Measurements from ENCODE around the gene ZNF333.
"Not testable (repeated sequence)": the region's sequence is repeated elsewhere in the genome, so short reads cannot be mapped to it uniquely, and the experiment has no call there.

The ZNF333 gene

GRCh38 chr19:14775869-14776586 is 86.2 kb downstream of the ZNF333 start:
- H3K27ac ChIP-seq (ENCODE audit: low read depth, low read length, severe bottlenecking): no peak overlapping the region
- H3K4me1 ChIP-seq (ENCODE audit: control insufficient read depth, insufficient read depth, low read length, poor library complexity, severe bottlenecking): no peaks in the 10 kb centered on the region
- no peak overlapping the region for H3K4me3 ChIP-seq (ENCODE audit: extremely low read depth, insufficient read depth, low read length, poor library complexity, severe bottlenecking)
- no peaks in the 10 kb centered on the region for H3K36me3 ChIP-seq (ENCODE audit: control insufficient read depth, insufficient read depth, low read length)
- WGBS, 2 experiments (ENCODE audit: insufficient coverage in 2 of 2): 70 to 71% methylated on average over 13 to 17 of the region's 22 CpGs
- H3K9me3 ChIP-seq (ENCODE audit: control insufficient read depth, low read length): peaks cover 6% of the 10 kb centered on the region

- no CpG with 5 or more reads among the region's 4 CpGs for WGBS, 2 experiments (ENCODE audit: insufficient coverage in 2 of 2)
- H3K27ac ChIP-seq (ENCODE audit: low read depth, low read length, severe bottlenecking); H3K36me3 ChIP-seq (ENCODE audit: control insufficient read depth, insufficient read depth, low read length); H3K9me3 ChIP-seq (ENCODE audit: control insufficient read depth, low read length); H3K4me1 ChIP-seq (ENCODE audit: control insufficient read depth, insufficient read depth, low read length, poor library complexity, severe bottlenecking); H3K4me3 ChIP-seq (ENCODE audit: extremely low read depth, insufficient read depth, low read length, poor library complexity, severe bottlenecking): not testable (repeated sequence)
Observed at GRCh38 chr19:14777645-14778044, 87.8 kb downstream of the ZNF333 start.

GRCh38 chr19:14778110-14778845 is 88.4 kb downstream of the ZNF333 start, which contains the start of gene ADGRE2:
TSS of gene ADGRE2 (minus strand) at chr19:14778560. CDS start at chr19:14776756, 1,804 bp downstream.
- not testable (repeated sequence) for H3K36me3 ChIP-seq (ENCODE audit: control insufficient read depth, insufficient read depth, low read length); H3K27ac ChIP-seq (ENCODE audit: low read depth, low read length, severe bottlenecking); H3K9me3 ChIP-seq (ENCODE audit: control insufficient read depth, low read length); H3K4me3 ChIP-seq (ENCODE audit: extremely low read depth, insufficient read depth, low read length, poor library complexity, severe bottlenecking); H3K4me1 ChIP-seq (ENCODE audit: control insufficient read depth, insufficient read depth, low read length, poor library complexity, severe bottlenecking)
- 63 to 82% methylated on average over 3 to 5 of the region's 12 CpGs for WGBS, 2 experiments (ENCODE audit: insufficient coverage in 2 of 2)

GRCh38 chr19:14779151-14779550 is 89.3 kb downstream of the ZNF333 start:
- Histone ChIP-seq H3K27ac (ENCODE audit: low read depth, low read length, severe bottlenecking) (no peak overlapping the region), H3K4me1 (ENCODE audit: control insufficient read depth, insufficient read depth, low read length, poor library complexity, severe bottlenecking) (no peaks in the 10 kb centered on the region), H3K36me3 (ENCODE audit: control insufficient read depth, insufficient read depth, low read length) (no peaks in the 10 kb centered on the region), H3K9me3 (ENCODE audit: control insufficient read depth, low read length) (peaks cover 6% of the 10 kb centered on the region), H3K4me3 (ENCODE audit: extremely low read depth, insufficient read depth, low read length, poor library complexity, severe bottlenecking) (no peak overlapping the region)
- WGBS, 2 experiments (ENCODE audit: insufficient coverage in 2 of 2): 45 to 50% methylated on average over 3 to 4 of the region's 5 CpGs

- not testable (repeated sequence) for H3K4me3 ChIP-seq (ENCODE audit: extremely low read depth, insufficient read depth, low read length, poor library complexity, severe bottlenecking); H3K9me3 ChIP-seq (ENCODE audit: control insufficient read depth, low read length); H3K4me1 ChIP-seq (ENCODE audit: control insufficient read depth, insufficient read depth, low read length, poor library complexity, severe bottlenecking); H3K27ac ChIP-seq (ENCODE audit: low read depth, low read length, severe bottlenecking); H3K36me3 ChIP-seq (ENCODE audit: control insufficient read depth, insufficient read depth, low read length)
- WGBS, 2 experiments (ENCODE audit: insufficient coverage in 2 of 2): 63 to 78% methylated on average over 2 to 3 of the region's 14 CpGs
Observed at GRCh38 chr19:14780622-14781225, 90.9 kb downstream of the ZNF333 start.

GRCh38 chr19:14781713-14782536 is 92.1 kb downstream of the ZNF333 start:
- not testable (repeated sequence) for H3K4me3 ChIP-seq (ENCODE audit: extremely low read depth, insufficient read depth, low read length, poor library complexity, severe bottlenecking); H3K27ac ChIP-seq (ENCODE audit: low read depth, low read length, severe bottlenecking); H3K4me1 ChIP-seq (ENCODE audit: control insufficient read depth, insufficient read depth, low read length, poor library complexity, severe bottlenecking); H3K36me3 ChIP-seq (ENCODE audit: control insufficient read depth, insufficient read depth, low read length)
- H3K9me3 ChIP-seq (ENCODE audit: control insufficient read depth, low read length): peaks cover 15% of the 10 kb centered on the region
- WGBS, 2 experiments (ENCODE audit: insufficient coverage in 2 of 2): 82 to 84% methylated on average over 9 to 12 of the region's 17 CpGs

GRCh38 chr19:14782626-14783409 is 93.0 kb downstream of the ZNF333 start:
- Histone ChIP-seq H3K36me3 (ENCODE audit: control insufficient read depth, insufficient read depth, low read length) (no peaks in the 10 kb centered on the region), H3K4me1 (ENCODE audit: control insufficient read depth, insufficient read depth, low read length, poor library complexity, severe bottlenecking) (no peaks in the 10 kb centered on the region), H3K9me3 (ENCODE audit: control insufficient read depth, low read length) (peaks cover 15% of the 10 kb centered on the region), H3K4me3 (ENCODE audit: extremely low read depth, insufficient read depth, low read length, poor library complexity, severe bottlenecking) (no peak overlapping the region), H3K27ac (ENCODE audit: low read depth, low read length, severe bottlenecking) (no peak overlapping the region)
- 80 to 86% methylated on average over 13 to 15 of the region's 16 CpGs for WGBS, 2 experiments (ENCODE audit: insufficient coverage in 2 of 2)
